ENCODE measurements around the gene NUDT3.
A peak's percentile ranks its signal among the peaks of the same experiment; 100 is the strongest.
"Not testable (repeated sequence)": the region's sequence is repeated elsewhere in the genome, so short reads cannot be mapped to it uniquely, and the experiment has no call there.

Gene NUDT3

DNA sequence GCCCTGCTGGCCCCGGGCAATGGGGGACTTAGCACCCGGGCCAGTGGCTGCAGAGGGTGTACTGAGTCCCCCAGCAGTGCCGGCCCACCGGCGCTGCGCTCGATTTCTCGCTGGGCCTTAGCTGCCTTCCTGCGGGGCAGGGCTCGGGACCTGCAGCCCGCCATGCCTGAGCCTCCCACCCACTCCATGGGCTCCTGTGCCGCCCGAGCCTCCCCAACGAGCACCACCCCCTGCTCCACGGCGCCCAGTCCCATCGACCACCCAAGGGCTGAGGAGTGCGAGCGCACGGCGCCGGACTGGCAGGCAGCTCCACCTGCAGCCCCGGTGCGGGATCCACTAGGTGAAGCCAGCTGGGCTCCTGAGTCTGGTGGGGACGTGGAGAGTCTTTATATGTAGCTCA is 123.3 kb downstream of the NUDT3 start:
- H3K4me3 Mint-ChIP-seq; H3K9me3 Mint-ChIP-seq; H3K27me3 Mint-ChIP-seq; H3K36me3 Mint-ChIP-seq (ENCODE audit: low read depth); H3K27ac Mint-ChIP-seq; intact Hi-C loops (cut with micrococcal nuclease): not testable (repeated sequence)
- peaks cover 22% of the 10 kb centered on the region for H3K4me1 Mint-ChIP-seq (ENCODE audit: low read depth)

DNA sequence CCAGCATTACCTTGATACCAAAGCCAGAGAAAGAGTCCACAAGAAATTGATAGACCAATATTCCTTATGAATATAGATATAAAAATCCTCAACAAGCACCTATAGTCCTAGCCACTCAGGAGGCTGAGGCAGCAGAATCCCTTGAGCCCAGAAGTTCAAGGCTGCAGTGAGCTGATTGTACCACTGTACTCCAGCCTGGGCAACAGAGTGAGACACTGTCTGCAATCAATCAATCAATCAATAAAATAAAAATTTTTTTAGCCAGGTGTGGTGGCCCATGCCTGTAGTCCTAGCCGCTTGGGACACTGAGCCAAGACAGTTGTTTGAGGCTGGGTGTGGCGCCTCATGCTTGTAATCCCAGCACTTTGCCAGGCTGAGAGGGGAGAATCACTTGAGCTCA is 124.7 kb downstream of the NUDT3 start:
- H3K4me1 Mint-ChIP-seq (ENCODE audit: low read depth) = peaks cover 8% of the 10 kb centered on the region
- no peaks in the 10 kb centered on the region for H3K27me3 Mint-ChIP-seq
- intact Hi-C loops (cut with micrococcal nuclease) = no loop called here
- H3K9me3 Mint-ChIP-seq = peaks cover 12% of the 10 kb centered on the region
- H3K4me3 Mint-ChIP-seq = no peak overlapping the region
- no peak overlapping the region for H3K27ac Mint-ChIP-seq
- H3K36me3 Mint-ChIP-seq (ENCODE audit: low read depth) = peaks cover 10% of the 10 kb centered on the region

DNA sequence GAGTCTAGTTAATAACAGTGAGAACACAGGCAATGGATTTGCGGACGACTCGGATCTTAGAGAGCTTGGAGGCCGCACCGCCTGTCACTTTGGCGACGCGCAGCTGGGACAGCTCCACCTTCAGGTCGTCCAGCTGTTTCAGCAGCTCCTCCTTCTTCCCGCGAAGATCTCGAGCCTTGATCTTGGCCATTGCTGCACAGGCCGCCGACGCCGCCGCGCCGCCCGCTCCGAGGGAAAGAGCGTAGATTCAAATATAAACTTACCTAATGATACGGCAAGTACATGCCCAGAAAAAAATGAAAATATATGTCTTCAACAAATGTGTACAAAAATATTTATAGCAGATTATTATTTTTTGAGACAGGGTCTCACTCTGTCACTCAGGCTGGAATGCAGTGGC is 129.0 kb downstream of the NUDT3 start:
- intact Hi-C loops (cut with micrococcal nuclease); H3K4me1 Mint-ChIP-seq (ENCODE audit: low read depth); H3K27ac Mint-ChIP-seq; H3K4me3 Mint-ChIP-seq; H3K27me3 Mint-ChIP-seq: not testable (repeated sequence)
- H3K9me3 Mint-ChIP-seq = peaks cover 38% of the 10 kb centered on the region
- peaks cover 14% of the 10 kb centered on the region for H3K36me3 Mint-ChIP-seq (ENCODE audit: low read depth)

DNA sequence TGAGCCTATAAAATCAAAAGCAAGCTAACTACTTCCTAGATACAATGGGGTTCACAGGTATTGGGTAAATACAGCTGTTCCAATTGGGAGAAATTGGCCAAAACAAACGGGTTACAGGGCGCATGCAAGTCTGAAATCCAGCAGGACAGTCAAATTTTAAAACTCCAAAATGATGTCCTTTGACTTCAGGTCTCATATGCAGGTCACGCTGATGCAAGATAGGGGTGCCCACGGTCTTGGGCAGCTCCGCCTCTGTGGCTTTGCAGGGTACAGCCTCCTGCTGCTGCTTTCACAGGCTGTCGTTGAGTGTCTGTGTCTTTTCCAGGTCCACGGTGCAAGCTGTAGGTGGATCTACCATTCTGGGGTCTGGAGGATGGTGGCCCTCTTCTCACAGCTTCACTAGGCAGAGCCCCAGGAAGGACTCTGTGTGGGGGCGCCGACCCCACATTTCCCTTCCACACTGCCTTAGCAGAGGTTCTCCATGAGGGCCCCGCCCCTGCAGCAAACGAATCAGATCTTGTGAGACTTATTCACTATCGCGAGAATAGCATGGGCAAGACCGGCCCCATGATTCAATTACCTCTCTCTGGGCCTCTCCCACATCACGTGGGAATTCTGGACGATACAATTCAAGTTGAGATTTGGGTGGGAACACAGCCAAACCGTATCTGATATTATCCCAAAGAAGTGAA is 131.7 kb downstream of the NUDT3 start:
- Mint-ChIP-seq H3K4me1 (ENCODE audit: low read depth) (no peaks in the 10 kb centered on the region), H3K36me3 (ENCODE audit: low read depth) (peaks cover 14% of the 10 kb centered on the region), H3K9me3 (peaks cover 38% of the 10 kb centered on the region), H3K27ac (no peak overlapping the region), H3K4me3 (no peak overlapping the region), H3K27me3 (no peaks in the 10 kb centered on the region)
- intact Hi-C loops (cut with micrococcal nuclease) = no loop called here

DNA sequence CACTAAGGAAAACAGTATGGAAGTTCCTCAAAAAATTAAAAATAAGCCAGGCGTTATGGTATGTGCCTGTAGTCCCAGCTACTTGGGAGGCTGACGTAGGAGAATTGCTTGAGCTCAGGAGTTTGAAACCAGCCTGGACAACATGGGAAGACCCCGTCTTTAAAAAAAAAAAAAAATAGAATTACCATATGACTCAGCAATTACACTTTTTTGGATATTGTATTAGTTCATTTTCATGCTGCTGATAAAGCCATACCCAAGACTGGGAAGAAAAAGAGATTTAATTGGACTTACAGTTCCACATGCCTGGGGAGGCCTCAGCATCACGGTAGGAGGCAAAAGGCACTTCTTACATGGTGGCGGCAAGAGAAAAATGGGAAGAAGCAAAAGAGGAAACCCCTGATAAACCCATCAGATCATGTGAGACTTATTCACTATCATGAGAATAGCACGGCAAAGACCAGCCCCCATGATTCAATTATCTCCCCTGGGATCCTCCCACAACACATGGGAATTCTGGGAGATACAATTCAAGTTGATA is 132.9 kb downstream of the NUDT3 start:
- intact Hi-C loops (cut with micrococcal nuclease) = loop anchor here (10.0 kb wide), 1 partner anchor 55 kb away; no protein-coding TSS in a partner anchor
- Mint-ChIP-seq H3K9me3 (peaks cover 38% of the 10 kb centered on the region), H3K4me1 (ENCODE audit: low read depth) (no peaks in the 10 kb centered on the region), H3K27me3 (no peaks in the 10 kb centered on the region), H3K27ac (no peak overlapping the region), H3K36me3 (ENCODE audit: low read depth) (peaks cover 14% of the 10 kb centered on the region), H3K4me3 (no peak overlapping the region)

DNA sequence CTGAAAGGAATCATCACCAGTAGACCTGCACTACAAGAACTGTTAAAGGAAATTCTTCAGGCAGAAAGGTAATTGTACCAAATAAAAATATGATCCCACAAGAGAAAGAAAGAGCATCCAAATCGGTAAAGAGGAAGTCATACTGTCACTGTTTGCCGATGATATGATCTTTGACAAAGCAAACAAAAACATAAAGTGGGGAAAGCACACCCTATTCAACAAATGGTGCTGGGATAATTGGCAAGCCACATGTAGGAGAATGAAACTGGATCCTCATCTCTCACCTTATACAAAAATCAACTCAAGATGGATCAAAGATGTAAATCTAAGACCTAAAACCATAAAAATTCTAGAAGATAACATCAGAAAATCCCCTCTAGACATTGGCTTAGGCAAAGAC is 140.1 kb downstream of the NUDT3 start:
- not testable (repeated sequence) for H3K4me3 Mint-ChIP-seq, H3K27me3 Mint-ChIP-seq, H3K9me3 Mint-ChIP-seq
- H3K36me3 Mint-ChIP-seq (ENCODE audit: low read depth) = peaks cover 12% of the 10 kb centered on the region
- peak overlapping the region; percentile 39 for H3K27ac Mint-ChIP-seq
- peaks cover 44% of the 10 kb centered on the region for H3K4me1 Mint-ChIP-seq (ENCODE audit: low read depth)
- intact Hi-C loops (cut with micrococcal nuclease) = loop anchor here (10.0 kb wide), 1 partner anchor 62 kb away; no protein-coding TSS in a partner anchor

DNA sequence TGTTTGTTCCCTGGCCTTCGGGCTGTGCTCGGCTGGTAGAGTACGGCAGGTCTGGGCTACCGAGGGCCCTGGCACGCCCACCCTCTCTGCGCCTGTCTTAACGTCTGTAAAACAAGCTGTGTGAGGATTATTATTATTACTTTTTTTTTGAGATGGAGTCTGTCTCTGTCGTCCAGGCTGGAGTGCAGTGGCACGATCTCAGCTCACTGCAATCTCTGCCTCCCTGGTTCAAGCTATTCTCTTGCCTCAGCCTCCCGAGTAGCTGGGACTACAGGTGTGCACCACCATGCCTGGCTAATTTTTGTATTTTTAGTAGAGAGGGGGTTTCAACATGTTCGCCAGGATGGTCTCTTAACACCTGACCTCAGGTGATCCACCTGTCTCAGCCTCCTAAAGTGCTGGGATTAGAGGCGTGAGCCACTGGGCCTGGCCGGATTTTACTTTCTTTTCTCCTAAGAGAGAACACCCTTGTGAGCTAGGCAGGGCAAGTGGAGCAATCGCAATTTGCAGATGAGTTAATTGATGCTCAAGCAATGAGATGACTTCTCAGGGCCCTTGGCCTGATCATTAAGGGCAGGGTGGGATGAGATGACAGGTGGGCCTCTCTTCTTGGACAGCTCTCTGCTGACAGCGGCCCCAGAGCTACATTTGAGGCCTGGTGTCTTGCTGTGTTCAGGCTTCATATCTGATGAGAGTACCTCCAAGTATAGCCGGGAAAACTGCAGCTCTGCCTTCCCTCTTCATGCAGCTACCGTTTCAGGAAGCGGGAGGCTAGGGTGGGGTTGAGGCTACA is 142.8 kb downstream of the NUDT3 start:
- Mint-ChIP-seq H3K27ac (peak overlapping the region; percentile 89), H3K4me3 (peak overlapping the region; percentile 82), H3K9me3 (no peaks in the 10 kb centered on the region), H3K4me1 (ENCODE audit: low read depth) (peaks cover 69% of the 10 kb centered on the region), H3K36me3 (ENCODE audit: low read depth) (peaks cover 39% of the 10 kb centered on the region), H3K27me3 (no peaks in the 10 kb centered on the region)
- intact Hi-C loops (cut with micrococcal nuclease) = loop anchor here (1.0 to 10.0 kb wide), 5 partner anchors 53 to 166 kb away; partner anchors contain the start of gene NUDT3

DNA sequence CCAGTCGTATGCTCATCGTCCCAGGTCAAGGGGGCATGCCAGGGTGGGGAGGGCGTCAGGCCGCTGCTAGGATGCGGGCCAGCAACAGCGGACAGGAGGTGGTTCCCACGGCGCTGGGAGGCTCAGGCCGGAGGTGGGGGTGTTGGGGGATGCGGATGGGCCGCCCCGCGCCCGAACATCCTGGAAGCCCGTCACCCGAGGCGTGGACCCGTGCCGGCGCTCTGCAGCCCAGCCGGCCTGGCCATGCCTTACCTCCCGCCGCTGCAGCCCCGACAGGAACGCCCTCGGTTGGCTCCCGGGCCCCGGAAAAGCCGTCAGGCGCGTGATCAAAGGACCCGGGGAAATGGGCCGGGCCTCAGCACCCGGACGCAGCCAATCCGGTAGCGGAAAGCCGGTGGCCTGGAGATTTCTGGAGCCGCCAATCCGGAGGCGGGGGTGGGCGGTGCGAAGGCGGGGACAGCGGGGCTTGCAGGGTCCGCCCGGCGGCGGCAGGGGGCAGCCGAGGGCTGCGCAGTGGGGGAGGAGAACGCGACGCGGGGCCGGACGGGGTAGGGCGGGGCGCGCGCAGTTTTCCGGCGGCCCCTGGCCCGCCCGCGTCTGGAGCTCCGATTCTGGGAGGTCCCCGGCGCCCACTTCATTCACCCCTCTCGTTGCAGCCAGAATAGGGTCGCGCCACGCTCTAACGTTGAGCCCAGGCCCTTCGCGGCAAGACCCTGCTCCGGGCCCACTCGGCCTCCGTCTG is 143.6 kb downstream of the NUDT3 start, which contains the start of gene SMIM29:
TSS of gene SMIM29 (minus strand) at position 280 of the 742 bp plus-strand sequence. CDS start 1,215 bp downstream, outside the sequence.
- no peaks in the 10 kb centered on the region for H3K27me3 Mint-ChIP-seq
- peaks cover 77% of the 10 kb centered on the region for H3K4me1 Mint-ChIP-seq (ENCODE audit: low read depth)
- peak within 1 kb of the TSS; percentile 89 for H3K27ac Mint-ChIP-seq
- H3K4me3 Mint-ChIP-seq = peak within 1 kb of the TSS; percentile 82
- intact Hi-C loops (cut with micrococcal nuclease) = loop anchor here (1.0 to 2.0 kb wide), 4 partner anchors 52 to 166 kb away; partner anchors contain the start of gene NUDT3
- H3K36me3 Mint-ChIP-seq (ENCODE audit: low read depth) = peaks cover 45% of the 10 kb centered on the region
- no peaks in the 10 kb centered on the region for H3K9me3 Mint-ChIP-seq

DNA sequence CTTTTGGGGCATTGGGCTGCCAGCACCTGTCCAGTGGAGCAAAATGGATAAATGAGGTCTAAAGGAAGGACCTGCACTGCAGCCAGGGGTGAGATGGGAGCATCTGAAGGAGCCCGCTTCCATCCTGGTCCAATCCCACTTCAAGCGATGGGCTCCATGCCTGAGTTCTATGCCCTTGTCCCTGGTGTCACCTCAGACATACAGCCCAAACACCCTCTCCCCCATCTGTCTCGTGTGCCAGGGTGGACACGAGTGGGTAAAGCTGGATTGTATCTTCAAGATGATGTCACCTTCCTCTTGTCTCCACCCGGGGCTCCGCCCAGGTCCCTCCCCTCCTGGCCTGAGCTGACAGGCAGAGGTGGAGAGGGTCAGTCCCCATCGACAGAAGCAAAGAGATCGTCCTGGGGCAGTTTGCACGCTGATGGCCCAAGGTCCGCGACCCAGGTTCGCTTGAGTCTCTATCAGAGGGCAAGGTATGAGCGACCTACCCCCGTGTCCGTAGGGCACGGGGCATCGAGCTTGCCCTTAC is 144.2 kb downstream of the NUDT3 start:
- peak overlapping the region; percentile 89 for H3K27ac Mint-ChIP-seq
- intact Hi-C loops (cut with micrococcal nuclease) = loop anchor here (2.0 kb wide), 3 partner anchors 51 to 145 kb away; partner anchors contain the start of gene NUDT3
- H3K4me1 Mint-ChIP-seq (ENCODE audit: low read depth) = peaks cover 83% of the 10 kb centered on the region
- peaks cover 52% of the 10 kb centered on the region for H3K36me3 Mint-ChIP-seq (ENCODE audit: low read depth)
- H3K9me3 Mint-ChIP-seq = no peaks in the 10 kb centered on the region
- no peaks in the 10 kb centered on the region for H3K27me3 Mint-ChIP-seq
- peak overlapping the region; percentile 82 for H3K4me3 Mint-ChIP-seq

DNA sequence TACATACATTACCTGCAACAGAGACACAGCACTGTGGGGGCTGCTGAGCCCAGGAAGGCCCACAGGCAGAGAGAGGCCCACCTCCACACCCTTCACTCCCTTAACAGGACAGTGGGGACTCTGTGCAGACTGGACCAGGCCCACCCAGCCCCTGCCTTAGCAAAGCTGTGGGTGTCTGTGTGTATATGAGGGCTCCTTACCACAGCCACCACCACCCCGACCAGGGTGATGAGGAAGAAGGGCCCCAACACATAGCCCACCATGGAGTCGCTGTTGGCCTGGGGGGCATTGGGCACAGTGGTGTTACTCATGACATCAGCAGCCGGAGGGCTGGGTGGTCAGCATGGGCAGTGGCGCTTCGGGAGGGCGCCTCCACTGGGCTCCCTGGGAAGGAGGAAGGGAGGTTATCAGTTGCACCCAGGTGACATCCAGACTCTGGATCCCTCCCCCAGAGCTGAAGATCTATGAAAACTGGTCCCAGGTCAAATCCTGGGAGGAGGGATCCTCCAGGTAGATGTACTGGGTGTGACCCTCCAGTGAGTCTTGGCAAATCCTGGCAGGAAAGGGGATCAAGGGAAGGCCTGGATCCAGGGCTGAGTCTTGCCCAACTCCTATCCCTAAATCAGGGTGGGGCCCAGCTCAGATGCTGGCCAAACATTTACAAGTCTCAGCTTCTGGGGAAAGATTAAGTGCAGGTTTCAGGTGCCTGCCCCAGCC is 144.8 kb downstream of the NUDT3 start:
- H3K27ac Mint-ChIP-seq = peak overlapping the region; percentile 89

DNA sequence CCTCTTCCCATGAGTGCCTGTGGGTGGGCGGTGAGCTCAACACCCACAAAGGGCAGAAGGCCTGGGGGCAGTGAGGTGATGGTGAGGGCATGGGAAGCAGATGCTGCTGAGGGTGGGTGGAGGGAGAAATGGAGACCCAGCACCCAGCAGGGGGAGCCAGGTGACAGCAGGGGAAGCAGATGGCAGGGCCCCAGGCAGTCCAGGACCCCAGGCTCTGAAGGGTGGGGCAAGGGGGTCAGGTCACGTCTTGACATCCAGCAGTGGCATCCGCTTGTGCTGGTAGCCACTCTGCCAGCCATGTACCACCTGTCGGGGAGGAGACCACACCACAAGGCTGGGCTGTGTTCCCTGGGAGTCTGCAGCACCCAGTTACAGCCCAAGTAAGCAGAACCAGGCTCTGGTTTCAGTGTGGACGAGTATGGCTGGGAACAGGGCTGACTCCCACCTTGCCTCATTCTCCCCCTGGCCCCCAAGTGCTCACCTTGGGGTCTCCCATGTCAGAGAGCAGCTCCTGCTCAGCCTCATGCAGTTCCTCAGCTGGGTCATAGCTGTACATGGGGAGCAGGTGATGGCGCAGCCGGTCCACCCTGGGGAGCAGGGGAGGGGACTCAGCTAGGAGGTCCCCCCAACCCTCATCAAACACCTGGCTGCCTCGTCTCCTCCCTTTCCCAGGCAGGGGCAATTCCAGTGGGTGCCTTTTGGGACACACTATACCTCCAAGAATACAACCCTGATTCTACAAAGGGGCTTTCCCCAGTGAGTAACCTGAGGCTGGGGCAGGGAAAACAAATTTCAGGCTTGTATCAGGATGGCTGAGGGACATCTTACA is 145.7 kb downstream of the NUDT3 start:
- Mint-ChIP-seq H3K4me1 (ENCODE audit: low read depth) (peaks cover 83% of the 10 kb centered on the region), H3K9me3 (no peaks in the 10 kb centered on the region), H3K27me3 (no peaks in the 10 kb centered on the region), H3K4me3 (no peak overlapping the region), H3K36me3 (ENCODE audit: low read depth) (peaks cover 67% of the 10 kb centered on the region), H3K27ac (no peak overlapping the region)
- intact Hi-C loops (cut with micrococcal nuclease) = no loop called here

More for the DNA sequence above, 144.8 kb downstream of the NUDT3 start:
- Mint-ChIP-seq H3K36me3 (ENCODE audit: low read depth) (peaks cover 58% of the 10 kb centered on the region), H3K9me3 (no peaks in the 10 kb centered on the region), H3K4me3 (peak overlapping the region; percentile 82), H3K27me3 (no peaks in the 10 kb centered on the region), H3K4me1 (ENCODE audit: low read depth) (peaks cover 83% of the 10 kb centered on the region)
- intact Hi-C loops (cut with micrococcal nuclease) = loop anchor here (2.0 kb wide), 3 partner anchors 51 to 145 kb away; partner anchors contain the start of gene NUDT3

DNA sequence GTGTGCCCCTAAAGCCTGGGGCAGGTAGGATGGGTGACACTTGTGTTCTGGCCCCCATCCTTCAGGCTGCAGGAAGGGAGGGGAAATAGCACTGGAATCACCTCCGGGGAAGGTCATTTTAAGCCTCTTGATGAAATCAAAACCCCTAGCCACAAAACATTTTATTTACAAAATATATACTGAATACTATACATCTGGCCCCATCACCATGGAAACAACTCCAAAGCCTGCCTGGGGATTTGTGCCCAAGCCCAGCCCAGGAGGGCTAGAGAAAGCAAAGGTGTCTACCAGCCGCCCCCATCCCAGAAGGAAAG is 146.3 kb downstream of the NUDT3 start:
- Mint-ChIP-seq H3K4me1 (ENCODE audit: low read depth) (peaks cover 89% of the 10 kb centered on the region), H3K9me3 (no peaks in the 10 kb centered on the region), H3K27me3 (no peaks in the 10 kb centered on the region), H3K4me3 (no peak overlapping the region), H3K27ac (no peak overlapping the region), H3K36me3 (ENCODE audit: low read depth) (peaks cover 72% of the 10 kb centered on the region)
- intact Hi-C loops (cut with micrococcal nuclease) = no loop called here

Measured in dendritic cell treated with granulocyte-macrophage colony-stimulating factor and Interleukin-4, amounts not matched to agents 40 ng/mL and 50 ng/mL, for 4 days (primary cell).